ENCODE data around the gene FRMD5.

DNA sequence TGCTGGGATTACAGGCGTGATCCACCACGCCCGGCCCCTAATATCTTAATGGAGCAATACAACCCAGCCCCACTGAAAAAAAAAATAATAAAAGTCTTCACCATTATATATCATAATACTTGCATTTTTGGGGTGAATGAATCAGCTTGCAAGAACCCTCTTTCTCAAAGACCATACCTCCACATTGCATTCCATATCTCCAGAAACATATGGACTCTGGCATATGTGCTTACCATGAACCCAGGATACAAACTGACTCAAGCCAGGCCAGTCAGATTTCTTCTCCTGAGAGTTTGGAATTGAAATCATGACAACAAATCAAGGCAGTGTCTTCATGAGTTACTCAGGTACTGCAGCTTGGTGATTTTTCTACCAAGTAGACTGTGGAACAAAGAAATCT lies 101.2 kb downstream of the FRMD5 start:
- TF ChIP-seq, protein P1, sequence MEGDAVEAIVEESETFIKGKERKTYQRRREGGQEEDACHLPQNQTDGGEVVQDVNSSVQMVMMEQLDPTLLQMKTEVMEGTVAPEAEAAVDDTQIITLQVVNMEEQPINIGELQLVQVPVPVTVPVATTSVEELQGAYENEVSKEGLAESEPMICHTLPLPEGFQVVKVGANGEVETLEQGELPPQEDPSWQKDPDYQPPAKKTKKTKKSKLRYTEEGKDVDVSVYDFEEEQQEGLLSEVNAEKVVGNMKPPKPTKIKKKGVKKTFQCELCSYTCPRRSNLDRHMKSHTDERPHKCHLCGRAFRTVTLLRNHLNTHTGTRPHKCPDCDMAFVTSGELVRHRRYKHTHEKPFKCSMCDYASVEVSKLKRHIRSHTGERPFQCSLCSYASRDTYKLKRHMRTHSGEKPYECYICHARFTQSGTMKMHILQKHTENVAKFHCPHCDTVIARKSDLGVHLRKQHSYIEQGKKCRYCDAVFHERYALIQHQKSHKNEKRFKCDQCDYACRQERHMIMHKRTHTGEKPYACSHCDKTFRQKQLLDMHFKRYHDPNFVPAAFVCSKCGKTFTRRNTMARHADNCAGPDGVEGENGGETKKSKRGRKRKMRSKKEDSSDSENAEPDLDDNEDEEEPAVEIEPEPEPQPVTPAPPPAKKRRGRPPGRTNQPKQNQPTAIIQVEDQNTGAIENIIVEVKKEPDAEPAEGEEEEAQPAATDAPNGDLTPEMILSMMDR (IDR thresholded peaks at IDR 0.05): no peak
- no peak for TF ChIP-seq EZH2 (IDR thresholded peaks at IDR 0.05; ENCODE audit: borderline replicate concordance, insufficient read depth, low read depth, low read length, poor library complexity, severe bottlenecking)
